BLaER1 treated with 17β-estradiol and CSF1 and Interleukin-3, amounts not matched to agents 10 nM and 100 nM (cell line): ENCODE results near the gene LOXL1.
A peak's percentile ranks its signal among the peaks of the same experiment; 100 is the strongest.

Experiments
- H3K27ac ChIP-seq, 11 experiments: shearing (Covaris generic); formaldehyde crosslinking; 2 replicates each; pipeline ENCODE4 v1.8.1; 2022
- H3K27me3 ChIP-seq, 11 experiments: shearing (Covaris generic); formaldehyde crosslinking; 2 replicates each; pipeline ENCODE4 v1.8.1; 2022
- H3K36me3 ChIP-seq, 11 experiments: shearing (Covaris generic); formaldehyde crosslinking; 2 replicates each; pipeline ENCODE4 v1.8.1; 2022
- H3K4me1 ChIP-seq, 10 experiments: shearing (Covaris generic); formaldehyde crosslinking; 2 replicates each; pipeline ENCODE4 v1.8.1; 2022
- H3K4me2 ChIP-seq, 11 experiments: shearing (Covaris generic); formaldehyde crosslinking; 2 replicates each; pipeline ENCODE4 v1.8.1; 2022
- H3K4me3 ChIP-seq, 10 experiments: shearing (Covaris generic); formaldehyde crosslinking; 2 replicates each; pipeline ENCODE4 v1.8.1; 2022
- H3K9ac ChIP-seq, 11 experiments: shearing (Covaris generic); formaldehyde crosslinking; 2 replicates each; pipeline ENCODE4 v1.8.1; 2022
- H3K9me3 ChIP-seq, 11 experiments: shearing (Covaris generic); formaldehyde crosslinking; replicated peaks in 1 of 11; 2 replicates each; pipeline ENCODE4 v1.8.1; 2022
- H4K20me1 ChIP-seq, 11 experiments: shearing (Covaris generic); formaldehyde crosslinking; 2 replicates each; pipeline ENCODE4 v1.8.1; 2022
- Cebpa-rat ChIP-seq, 11 experiments: shearing (Covaris generic); IDR thresholded peaks; 2 replicates each; pipeline ENCODE4 v1.8.1; 2022

The LOXL1 gene, protein sequence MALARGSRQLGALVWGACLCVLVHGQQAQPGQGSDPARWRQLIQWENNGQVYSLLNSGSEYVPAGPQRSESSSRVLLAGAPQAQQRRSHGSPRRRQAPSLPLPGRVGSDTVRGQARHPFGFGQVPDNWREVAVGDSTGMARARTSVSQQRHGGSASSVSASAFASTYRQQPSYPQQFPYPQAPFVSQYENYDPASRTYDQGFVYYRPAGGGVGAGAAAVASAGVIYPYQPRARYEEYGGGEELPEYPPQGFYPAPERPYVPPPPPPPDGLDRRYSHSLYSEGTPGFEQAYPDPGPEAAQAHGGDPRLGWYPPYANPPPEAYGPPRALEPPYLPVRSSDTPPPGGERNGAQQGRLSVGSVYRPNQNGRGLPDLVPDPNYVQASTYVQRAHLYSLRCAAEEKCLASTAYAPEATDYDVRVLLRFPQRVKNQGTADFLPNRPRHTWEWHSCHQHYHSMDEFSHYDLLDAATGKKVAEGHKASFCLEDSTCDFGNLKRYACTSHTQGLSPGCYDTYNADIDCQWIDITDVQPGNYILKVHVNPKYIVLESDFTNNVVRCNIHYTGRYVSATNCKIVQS

DNA sequence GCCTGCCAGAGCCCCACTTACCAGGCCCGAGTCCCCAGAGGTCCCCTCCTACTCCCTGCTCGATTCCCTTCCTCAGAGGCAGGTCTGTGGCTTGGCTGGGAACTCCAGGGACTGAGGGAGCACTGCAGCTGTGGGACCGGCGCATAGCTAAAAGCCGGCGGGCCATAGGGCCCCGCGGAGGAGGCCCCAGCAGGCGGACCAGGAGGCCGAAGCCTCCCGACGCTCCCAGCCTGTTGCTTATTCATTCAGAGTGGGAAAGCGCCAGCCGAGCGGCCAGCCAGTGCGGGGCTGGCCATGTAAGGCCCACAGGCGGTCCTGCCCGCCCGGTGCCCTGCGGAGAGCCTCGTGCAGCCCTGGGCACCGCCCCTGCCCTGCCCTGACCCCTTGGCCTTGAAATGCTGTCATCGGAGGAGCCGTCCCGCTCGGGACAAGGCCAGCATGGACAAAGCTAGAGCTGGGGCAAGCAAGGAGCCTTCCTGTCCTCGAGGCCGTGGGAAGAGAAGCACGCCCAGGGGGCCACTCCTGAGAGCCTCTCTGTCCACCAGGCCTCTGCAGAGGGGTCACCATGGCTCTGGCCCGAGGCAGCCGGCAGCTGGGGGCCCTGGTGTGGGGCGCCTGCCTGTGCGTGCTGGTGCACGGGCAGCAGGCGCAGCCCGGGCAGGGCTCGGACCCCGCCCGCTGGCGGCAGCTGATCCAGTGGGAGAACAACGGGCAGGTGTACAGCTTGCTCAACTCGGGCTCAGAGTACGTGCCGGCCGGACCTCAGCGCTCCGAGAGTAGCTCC lies at the start of gene LOXL1:
LOXL1 (plus strand) TSS at position 244 of the 784 bp plus-strand sequence; CDS start at position 566, 322 bp downstream.
- Histone ChIP-seq H3K27ac (peak within 1 kb of the TSS in 7 of 11 experiments; percentile 26 to 56 (median 41); a peak in 11 of 22 replicates), H3K9ac (peak within 1 kb of the TSS; percentile 43 to 79 (median 59)), H3K27me3 (peaks cover 38 to 51% (median 44%) of the 10 kb centered on the region in 11 experiments), H3K4me2 (peak within 1 kb of the TSS; percentile 90 to 98 (median 95)), H4K20me1 (peaks cover 0 to 29% (median 10%) of the 10 kb centered on the region in 11 experiments; a peak in 10 of 22 replicates), H3K36me3 (no peaks in the 10 kb centered on the region), H3K4me3 (peak within 1 kb of the TSS; percentile 48 to 72 (median 62)), H3K9me3 (no peaks in the 10 kb centered on the region), H3K4me1 (peaks cover 80 to 92% (median 87%) of the 10 kb centered on the region in 10 experiments)
- TF ChIP-seq Cebpa-rat (IDR thresholded peaks at IDR 0.05): no peak

DNA sequence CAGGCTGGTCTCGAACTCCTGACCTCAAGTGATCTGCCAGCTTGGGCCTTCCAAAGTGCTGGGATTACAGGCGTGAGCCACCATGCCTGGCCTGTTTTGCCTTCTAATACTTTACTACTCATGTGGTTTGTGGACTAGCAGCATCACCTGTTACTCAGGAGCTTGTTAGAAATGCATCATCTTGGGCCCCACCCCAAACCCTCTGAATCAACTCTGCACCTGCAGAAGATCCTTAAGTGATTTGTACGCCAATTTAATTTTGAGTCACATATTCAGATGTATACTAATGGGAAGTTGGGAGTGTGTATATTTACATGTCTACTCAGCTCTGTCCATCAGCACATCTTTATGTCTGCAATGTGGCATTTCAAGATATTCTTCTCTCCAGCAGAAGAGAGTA lies 46.8 kb upstream of the LOXL1 start:
- H3K9ac ChIP-seq: no peak overlapping the region
- peaks cover 0 to 6% (median 0%) of the 10 kb centered on the region in 10 experiments; a peak in 1 of 20 replicates for H3K4me1 ChIP-seq
- H4K20me1 ChIP-seq: 0 out of 22 replicates have a peak, but pooled peaks cover 0 to 10% (median 0%) of the 10 kb centered on the region in 11 experiments
- H3K27ac ChIP-seq: no peak overlapping the region
- no peak overlapping the region for H3K4me3 ChIP-seq
- no peaks in the 10 kb centered on the region for H3K9me3 ChIP-seq
- no peak for TF ChIP-seq Cebpa-rat (IDR thresholded peaks at IDR 0.05)
- H3K36me3 ChIP-seq: no peaks in the 10 kb centered on the region
- H3K4me2 ChIP-seq: no peak overlapping the region
- H3K27me3 ChIP-seq: no peaks in the 10 kb centered on the region

DNA sequence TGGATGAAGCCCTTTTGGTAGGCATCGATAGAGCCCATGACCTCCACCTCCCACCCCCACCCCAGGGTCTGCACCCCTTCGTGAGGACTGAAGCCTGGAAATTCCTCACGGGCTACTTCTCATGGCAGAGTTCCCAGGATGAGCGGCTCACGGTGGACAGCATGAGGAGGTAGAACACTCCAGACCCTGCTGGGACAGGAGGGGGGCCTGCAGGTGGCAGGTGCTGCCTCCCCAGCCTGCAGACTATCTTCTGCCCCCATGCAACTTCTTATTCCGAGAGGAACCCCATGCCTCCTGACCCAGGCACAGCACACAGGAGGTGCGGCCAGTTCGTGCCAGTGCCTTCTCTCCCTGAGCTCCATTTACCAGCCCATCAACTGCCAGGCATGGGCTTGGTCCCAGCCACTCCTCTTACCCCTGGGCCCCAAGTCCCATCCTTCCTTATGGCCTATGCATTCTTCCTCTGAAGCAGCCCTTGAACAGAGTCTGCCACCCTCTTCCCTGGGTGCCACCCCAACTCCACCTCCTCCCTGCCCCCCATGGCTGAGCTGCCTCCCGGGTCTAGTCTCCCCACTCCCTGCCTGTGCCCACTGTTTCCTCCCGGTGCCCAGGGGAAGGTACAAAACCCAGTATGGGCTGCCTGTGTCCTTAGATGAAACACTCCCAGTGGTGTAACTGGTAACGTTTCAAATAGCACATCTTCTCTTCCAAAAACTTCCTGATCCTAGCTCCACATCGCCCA lies 44.5 kb upstream of the LOXL1 start:
- H3K9me3 ChIP-seq: no peaks in the 10 kb centered on the region
- peaks cover 0 to 6% (median 0%) of the 10 kb centered on the region in 10 experiments; a peak in 1 of 20 replicates for H3K4me1 ChIP-seq
- no peak overlapping the region for H3K4me2 ChIP-seq
- no peaks in the 10 kb centered on the region for H3K36me3 ChIP-seq
- no peak overlapping the region for H3K9ac ChIP-seq
- H3K4me3 ChIP-seq: no peak overlapping the region
- H3K27ac ChIP-seq: no peak overlapping the region
- no peaks in the 10 kb centered on the region for H3K27me3 ChIP-seq
- H4K20me1 ChIP-seq: peaks cover 0 to 10% (median 0%) of the 10 kb centered on the region in 11 experiments; a peak in 1 of 22 replicates
- no peak for TF ChIP-seq Cebpa-rat (IDR thresholded peaks at IDR 0.05)

DNA sequence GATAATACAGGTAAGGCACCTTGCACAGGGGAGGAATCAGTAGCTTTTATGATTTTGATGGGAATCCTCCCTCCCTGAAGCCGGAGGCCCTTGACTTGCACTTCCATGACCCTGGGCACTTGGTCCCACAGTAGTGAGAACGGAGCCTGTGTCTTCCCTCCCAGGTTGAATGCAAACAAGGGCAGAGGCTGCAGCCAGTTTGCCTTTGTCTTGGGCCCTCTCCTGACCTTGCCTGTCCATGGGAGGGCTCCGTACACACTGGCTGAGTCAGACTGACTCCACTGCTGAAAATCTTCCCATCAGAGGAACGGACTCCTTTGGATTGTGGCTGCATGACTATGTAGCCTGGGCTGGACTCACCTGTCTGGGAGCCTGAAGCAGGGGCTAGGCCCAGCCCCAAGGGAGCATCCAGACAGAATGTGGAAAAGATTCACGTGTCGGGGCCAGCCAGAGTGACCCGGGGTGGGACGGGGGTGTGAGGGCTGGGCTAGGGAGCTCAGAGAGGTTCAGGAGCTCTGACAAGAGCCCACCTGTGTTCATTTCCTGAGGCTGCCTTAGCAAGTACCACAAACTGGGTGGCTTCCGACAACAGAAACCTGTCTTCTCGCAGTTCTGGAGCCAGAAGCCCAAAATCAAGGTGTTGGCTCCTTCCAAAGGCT lies 43.4 kb upstream of the LOXL1 start:
- Histone ChIP-seq H3K36me3 (no peaks in the 10 kb centered on the region), H3K9ac (no peak overlapping the region), H3K27ac (no peak overlapping the region), H3K9me3 (no peaks in the 10 kb centered on the region), H3K4me1 (peaks cover 0 to 6% (median 0%) of the 10 kb centered on the region in 10 experiments; a peak in 1 of 20 replicates), H3K4me2 (no peak overlapping the region), H3K27me3 (no peaks in the 10 kb centered on the region), H3K4me3 (no peak overlapping the region), H4K20me1 (peaks cover 0 to 10% (median 0%) of the 10 kb centered on the region in 11 experiments; a peak in 1 of 22 replicates)
- no peak for TF ChIP-seq Cebpa-rat (IDR thresholded peaks at IDR 0.05)

DNA sequence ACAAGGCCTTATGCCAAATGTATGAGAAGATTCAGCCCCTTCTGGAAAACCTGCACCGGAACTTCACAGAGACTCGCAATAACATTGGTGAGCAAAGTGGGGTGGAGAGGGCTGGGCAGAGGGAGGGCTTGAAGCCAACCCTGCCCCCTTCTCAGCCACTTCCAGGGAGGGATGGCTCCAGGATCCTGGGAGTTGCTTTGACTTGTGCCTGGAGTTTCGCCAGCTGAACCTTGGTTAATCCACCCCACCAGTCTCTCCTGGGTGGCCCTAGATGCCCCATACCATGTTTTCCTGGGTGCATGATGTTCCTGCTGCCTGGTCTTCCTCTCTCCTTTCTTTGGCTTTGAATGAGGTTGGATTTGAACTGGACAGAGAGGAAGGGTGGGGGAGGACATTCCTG lies 42.1 kb upstream of the LOXL1 start:
- H4K20me1 ChIP-seq: peaks cover 0 to 10% (median 0%) of the 10 kb centered on the region in 11 experiments; a peak in 1 of 22 replicates
- H3K4me1 ChIP-seq: no peaks in the 10 kb centered on the region
- no peak overlapping the region for H3K4me3 ChIP-seq
- no peaks in the 10 kb centered on the region for H3K9me3 ChIP-seq
- no peak overlapping the region for H3K9ac ChIP-seq
- H3K36me3 ChIP-seq: no peaks in the 10 kb centered on the region
- no peaks in the 10 kb centered on the region for H3K27me3 ChIP-seq
- H3K4me2 ChIP-seq: no peak overlapping the region
- no peak overlapping the region for H3K27ac ChIP-seq
- no peak for TF ChIP-seq Cebpa-rat (IDR thresholded peaks at IDR 0.05)

DNA sequence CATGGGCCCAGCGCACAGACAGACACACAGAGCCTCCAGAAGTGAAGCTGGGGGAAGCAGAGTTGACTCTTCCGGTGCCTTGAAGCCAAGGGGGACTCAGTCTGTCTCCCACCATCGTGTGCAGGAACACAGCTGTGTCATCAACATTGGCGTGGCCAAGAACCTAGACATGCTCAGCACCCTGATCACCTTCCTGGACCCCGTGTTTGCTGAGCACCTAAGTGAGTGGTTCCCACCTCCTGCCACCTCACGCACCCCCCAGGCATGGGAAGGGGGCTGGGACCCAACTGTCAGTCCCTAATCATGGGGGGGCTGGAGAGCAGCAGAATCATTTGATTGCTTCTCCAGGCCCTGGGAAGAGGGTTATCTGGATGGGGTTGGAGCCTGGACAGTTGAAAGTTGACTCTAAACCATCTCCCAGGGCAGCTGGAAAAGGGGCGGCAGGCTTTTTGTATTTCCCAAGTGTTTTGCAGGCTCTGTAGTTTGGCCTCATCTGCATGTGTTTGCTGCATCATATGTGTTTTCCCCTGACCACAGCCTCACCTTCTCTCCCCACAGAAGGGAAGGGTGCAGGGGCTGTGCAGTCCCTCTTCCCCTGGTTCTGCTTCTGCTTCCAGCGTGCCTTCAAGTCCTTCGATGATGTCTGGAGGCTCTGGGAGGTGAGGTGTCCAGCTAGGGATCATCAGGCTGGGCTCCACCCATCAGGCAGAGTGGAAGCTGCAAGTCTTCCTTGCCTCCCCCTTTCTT lies 40.1 kb upstream of the LOXL1 start:
- Histone ChIP-seq H3K27ac (no peak overlapping the region), H4K20me1 (peaks cover 0 to 9% (median 0%) of the 10 kb centered on the region in 11 experiments; a peak in 1 of 22 replicates), H3K36me3 (no peaks in the 10 kb centered on the region), H3K4me3 (no peak overlapping the region), H3K9ac (no peak overlapping the region), H3K4me1 (no peaks in the 10 kb centered on the region), H3K4me2 (no peak overlapping the region), H3K27me3 (no peaks in the 10 kb centered on the region), H3K9me3 (peaks cover 0 to 1% (median under 1%) of the 10 kb centered on the region in 11 experiments; a peak in 7 of 22 replicates)
- no peak for TF ChIP-seq Cebpa-rat (IDR thresholded peaks at IDR 0.05)

DNA sequence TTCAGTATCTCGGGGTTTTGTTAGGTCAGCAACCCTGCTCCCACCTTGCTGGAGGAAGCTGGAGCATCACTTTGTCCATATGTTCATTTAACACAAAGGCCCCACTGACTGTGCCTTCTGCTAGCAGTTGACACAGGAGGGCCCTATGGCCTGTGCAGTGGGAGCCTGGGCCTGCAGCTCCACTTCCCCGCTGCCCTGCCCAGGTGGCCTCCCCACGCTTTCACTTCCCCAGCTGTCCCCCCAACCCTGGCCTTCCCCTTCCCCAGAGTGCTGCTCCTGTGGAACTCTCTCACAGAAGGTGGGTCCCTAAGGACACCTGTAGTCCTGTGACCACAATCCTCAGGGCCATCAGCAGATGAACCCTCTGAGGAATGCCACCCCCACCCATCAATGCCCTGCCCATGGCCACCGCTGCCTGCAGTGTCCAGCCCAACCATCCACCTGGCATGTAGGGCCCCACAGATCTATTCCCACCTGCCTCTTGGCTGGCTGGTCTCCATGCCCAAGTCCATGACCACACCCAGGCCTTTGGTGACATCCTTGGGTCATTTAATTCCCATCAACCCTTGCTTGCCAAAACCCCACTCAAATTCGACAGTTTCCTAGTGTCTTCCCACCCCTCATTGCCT lies 39.4 kb upstream of the LOXL1 start:
- Histone ChIP-seq H3K9ac (no peak overlapping the region), H3K9me3 (peaks cover 7 to 9% (median 7%) of the 10 kb centered on the region in 11 experiments), H3K4me3 (no peak overlapping the region), H3K4me2 (no peak overlapping the region), H4K20me1 (peaks cover 0 to 2% (median 0%) of the 10 kb centered on the region in 11 experiments; a peak in 1 of 22 replicates), H3K36me3 (no peaks in the 10 kb centered on the region), H3K27ac (no peak overlapping the region), H3K4me1 (no peaks in the 10 kb centered on the region), H3K27me3 (no peaks in the 10 kb centered on the region)
- TF ChIP-seq Cebpa-rat (IDR thresholded peaks at IDR 0.05): no peak
